GM18499 (cell line): ENCODE results near the gene KATNAL2.

ENCODE experiments used
- ATAC-seq: cut with Tn5 transposase; IDR thresholded peaks from one replicate; pipeline ENCODE4 v1.9.1; 2021; ENCODE audit warnings: moderate number of reproducible peaks; ENCODE audit not compliant: insufficient read depth, unreplicated experiment

KATNAL2 gene, protein sequence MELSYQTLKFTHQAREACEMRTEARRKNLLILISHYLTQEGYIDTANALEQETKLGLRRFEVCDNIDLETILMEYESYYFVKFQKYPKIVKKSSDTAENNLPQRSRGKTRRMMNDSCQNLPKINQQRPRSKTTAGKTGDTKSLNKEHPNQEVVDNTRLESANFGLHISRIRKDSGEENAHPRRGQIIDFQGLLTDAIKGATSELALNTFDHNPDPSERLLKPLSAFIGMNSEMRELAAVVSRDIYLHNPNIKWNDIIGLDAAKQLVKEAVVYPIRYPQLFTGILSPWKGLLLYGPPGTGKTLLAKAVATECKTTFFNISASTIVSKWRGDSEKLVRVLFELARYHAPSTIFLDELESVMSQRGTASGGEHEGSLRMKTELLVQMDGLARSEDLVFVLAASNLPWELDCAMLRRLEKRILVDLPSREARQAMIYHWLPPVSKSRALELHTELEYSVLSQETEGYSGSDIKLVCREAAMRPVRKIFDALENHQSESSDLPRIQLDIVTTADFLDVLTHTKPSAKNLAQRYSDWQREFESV

GRCh38 chr18:46917108-46917802 lies at the start of gene KATNAL2, which contains the start of gene PIAS2:
Gene KATNAL2, plus strand, starts transcription at chr18:46917602. Its CDS starts 29,271 bp downstream, at chr18:46946873.
Gene PIAS2, minus strand, starts transcription at chr18:46917507. Its CDS starts 162 bp downstream, at chr18:46917345.
- ATAC-seq, result no peak

DNA sequence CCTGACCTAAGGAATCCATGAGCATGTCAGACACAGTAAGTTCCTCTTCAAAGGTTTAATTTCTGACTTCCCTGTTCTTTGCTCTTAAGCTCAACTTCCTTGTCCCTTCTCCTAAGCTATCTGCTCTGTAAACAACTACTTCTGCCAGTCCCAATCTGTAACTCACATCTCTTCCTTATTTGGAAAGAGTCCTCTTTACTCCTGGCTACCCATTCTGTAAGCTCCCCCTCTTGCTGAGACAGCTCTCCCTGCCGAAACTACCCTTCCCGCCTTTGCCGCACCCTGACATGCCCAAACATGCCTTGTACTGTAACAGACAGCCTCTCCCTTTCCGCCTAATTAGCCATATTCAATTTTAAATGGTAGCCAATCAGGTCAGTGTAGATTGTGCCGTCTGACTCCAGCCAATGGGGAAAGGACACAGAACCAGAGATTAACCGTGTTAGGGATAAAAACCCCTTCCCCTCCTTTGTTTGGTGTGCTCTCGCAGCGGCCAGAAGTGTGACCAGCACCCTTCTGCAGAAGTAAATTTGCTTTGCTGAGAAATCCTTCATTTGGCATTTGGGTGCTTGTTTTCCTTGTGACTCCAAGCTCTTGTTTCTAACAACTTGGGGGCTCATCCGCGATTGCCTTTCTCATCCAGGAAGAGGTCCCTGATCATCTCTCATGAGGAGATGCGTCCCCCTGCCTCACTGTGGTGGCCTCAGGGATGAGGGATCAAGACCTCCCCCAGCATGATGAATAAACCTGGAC lies 49.1 kb upstream of the KATNAL2 start:
- no peak for ATAC-seq

DNA sequence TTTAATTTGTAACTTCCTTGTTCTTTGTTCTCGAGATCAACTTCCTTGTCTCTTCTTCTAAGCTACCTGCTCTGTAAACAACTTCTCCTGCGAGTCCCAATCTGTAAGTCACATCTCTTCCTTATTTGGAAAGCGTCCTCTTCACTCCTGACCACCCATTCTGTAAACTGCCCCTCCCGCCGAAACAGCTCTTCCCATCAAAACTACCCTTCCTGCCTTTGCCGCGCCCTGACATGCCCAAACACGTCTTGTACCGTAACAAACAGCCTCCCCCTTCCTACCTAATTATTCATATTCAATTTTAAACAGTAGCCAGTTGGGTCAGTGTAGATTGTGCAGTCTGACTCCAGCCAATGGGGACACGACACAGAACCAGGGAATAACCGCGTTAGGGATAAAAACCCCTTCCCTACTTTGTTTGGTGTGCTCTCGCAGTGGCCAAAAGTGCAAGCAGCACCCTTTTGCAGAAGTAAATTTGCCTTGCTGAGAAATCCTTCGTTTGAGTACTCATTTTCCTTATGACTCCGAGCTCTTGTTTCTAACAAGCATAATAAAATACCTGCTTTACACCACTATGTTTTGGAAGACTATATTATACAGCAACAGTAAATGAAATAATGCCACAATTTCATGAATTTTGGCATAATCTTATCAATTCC lies 39.9 kb upstream of the KATNAL2 start:
- no peak for ATAC-seq

DNA sequence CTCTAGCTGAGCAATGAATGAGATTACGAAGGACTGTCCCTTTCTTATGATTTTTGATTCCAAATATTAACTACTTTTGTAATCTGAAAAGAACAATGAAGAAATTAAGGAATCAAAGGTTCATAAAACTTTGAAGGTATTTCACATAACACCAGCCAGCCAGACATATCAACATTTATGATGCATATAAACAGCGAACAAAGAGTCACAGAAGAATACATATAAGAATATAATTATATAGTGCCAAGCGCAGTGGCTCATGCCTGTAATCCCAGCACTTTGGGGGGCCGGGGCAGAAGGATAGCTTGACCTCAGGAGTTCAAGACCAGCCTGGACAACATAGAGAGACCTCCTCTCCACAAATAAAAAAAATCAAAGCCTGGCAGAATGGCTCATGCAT lies 34.2 kb upstream of the KATNAL2 start:
- ATAC-seq, result no peak

- ATAC-seq, result no peak
Measured at GRCh38 chr18:46886893-46887292, 30.5 kb upstream of the KATNAL2 start.

- ATAC-seq, result no peak
Measured at GRCh38 chr18:46888965-46889364, 28.4 kb upstream of the KATNAL2 start.

- peak; percentile 81 for ATAC-seq
Measured at GRCh38 chr18:46891742-46892214, 25.6 kb upstream of the KATNAL2 start.

- ATAC-seq, result peak; percentile 47
Measured at GRCh38 chr18:46892842-46893241, 24.6 kb upstream of the KATNAL2 start.

GRCh38 chr18:46893360-46893759 lies 24.0 kb upstream of the KATNAL2 start:
- ATAC-seq, result no peak

DNA sequence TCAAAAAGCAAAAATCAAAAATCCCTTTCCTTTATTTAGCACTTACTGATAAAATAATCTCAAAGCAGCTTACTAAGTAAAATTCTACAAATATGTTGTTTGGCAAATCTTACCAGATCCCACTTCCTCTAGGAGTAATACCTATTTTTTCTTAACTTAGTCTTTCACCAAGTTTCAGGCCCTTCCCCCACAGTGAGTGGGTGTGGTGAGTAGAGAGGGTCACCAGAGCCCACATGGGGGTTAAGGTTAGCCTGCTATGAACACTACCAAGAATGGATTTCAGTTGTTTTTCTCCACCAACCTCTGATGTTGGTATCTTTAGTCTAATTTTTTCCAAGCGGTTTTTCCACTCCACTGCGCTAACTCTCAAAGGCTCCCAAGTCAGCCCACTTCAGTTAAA lies 23.3 kb upstream of the KATNAL2 start:
- no peak for ATAC-seq

DNA sequence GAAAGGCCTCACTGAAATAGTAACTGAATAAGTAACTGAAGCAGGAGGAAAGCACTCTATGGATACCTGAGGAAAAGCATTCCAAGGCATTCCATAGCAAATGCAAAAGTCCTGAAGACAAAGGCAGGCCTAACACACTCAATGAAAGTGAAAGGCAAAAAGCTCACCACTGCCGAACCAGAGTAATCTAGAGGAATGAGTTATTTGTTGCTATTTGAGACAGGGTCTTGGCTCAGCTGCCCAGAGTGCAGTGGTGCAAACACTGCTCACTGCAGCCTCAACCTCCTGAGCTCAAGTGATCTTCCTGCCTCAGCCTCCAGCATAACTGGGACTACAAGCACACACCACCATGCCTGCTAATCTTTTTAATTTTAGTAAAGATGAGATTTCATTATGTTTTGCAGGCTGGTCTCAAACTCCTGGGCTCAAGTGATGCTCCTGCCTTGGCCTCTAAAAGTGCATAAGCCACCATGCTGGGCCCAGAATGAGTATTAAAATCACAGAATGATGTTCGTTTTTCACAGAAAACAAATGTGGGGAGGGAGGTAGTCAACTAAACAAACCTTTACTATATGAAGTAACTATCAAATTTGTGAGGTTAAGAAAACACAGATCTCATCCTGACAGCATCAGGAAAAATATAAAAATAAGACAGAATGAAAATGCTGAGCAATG lies 18.0 kb upstream of the KATNAL2 start:
- no peak for ATAC-seq

DNA sequence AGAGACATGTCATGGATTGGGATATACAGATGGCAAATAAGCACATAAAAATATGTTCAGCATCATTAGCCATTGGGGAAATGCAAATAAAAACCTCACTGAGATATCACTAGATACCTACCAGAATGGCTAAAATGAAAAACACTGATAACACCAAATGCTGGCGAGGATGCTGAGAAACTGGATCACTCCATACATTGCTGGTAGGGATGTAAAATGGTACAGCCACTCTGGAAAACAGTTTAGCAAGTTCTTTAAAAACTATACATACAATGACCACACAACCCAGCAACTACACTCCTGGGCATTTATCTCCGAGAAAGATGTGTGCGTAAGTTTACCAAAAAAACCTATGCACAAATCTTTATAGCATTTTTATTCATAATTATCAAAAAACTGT lies 14.0 kb upstream of the KATNAL2 start:
- ATAC-seq, result no peak

GRCh38 chr18:46909497-46909896 lies 7.9 kb upstream of the KATNAL2 start:
- ATAC-seq, result no peak

DNA sequence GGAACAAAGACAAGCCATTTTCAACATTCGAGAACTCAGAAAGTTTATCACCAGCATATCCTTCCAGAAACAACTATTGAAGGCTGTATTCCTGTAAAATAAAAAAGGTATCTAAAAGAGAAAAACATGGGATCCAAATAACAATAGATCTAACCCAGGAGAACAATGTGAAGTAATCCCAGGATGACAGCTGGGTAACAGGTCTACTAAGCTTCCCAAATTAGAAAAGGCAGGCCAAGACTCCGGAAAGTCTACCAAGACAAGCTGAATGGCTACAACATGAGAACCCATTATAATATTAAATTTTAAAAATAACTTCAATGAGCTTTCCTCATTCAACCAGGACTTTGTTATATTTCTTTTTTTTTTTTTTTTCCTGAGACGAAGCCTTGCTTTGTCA lies 6.5 kb upstream of the KATNAL2 start:
- ATAC-seq, result no peak

DNA sequence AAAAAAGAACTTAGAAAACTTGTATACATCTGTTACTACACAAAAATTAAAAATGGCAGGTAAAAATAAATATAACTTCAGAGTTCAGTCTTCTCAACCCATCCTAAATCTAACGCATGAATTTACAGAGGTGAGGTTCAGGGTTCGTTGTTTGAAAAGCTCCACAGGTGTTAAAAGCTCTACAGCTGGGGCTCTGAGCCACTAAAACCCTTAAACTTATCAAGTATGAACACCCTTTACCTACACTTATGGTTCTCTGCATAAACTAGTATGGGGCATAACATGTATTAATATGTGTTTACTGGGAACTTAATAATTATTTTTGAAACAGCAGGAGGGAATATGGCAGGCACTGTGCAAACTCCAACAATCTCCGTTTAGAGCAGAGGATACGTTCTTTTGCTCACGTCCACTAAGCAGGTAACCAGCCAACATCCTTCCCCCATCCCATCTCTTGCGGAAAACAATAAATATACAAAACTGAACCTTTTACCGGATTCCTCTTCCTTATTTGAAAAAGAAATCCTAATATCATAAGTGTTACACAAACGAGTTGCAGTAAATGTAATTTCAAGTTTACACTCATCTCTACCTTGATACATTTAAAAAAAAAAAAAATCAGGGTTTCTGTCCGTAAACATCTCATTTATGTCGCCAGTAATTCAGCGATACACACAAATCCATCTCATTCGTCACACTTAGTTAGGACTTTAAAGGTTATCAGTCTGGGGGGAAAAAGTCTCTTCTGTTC lies 1.4 kb upstream of the KATNAL2 start:
- no peak for ATAC-seq

- ATAC-seq, result no peak
Measured at GRCh38 chr18:46916551-46917107, 773 bp upstream of the KATNAL2 start.

- ATAC-seq, result no peak
Measured at GRCh38 chr18:46917803-46918600, 600 bp downstream of the KATNAL2 start.

- ATAC-seq, result no peak
Measured at GRCh38 chr18:46920067-46920466, 2.7 kb downstream of the KATNAL2 start.
